HG03064 (cell line): ENCODE measurements around the gene C1GALT1.
"Not testable (repeated sequence)": the region's sequence is repeated elsewhere in the genome, so short reads cannot be mapped to it uniquely, and the experiment has no call there.

ENCODE experiments used
- ATAC-seq: cut with Tn5 transposase; IDR thresholded peaks from one replicate; pipeline ENCODE4 v1.9.1; 2021; ENCODE audit warnings: low read depth; ENCODE audit not compliant: unreplicated experiment

Gene C1GALT1

DNA sequence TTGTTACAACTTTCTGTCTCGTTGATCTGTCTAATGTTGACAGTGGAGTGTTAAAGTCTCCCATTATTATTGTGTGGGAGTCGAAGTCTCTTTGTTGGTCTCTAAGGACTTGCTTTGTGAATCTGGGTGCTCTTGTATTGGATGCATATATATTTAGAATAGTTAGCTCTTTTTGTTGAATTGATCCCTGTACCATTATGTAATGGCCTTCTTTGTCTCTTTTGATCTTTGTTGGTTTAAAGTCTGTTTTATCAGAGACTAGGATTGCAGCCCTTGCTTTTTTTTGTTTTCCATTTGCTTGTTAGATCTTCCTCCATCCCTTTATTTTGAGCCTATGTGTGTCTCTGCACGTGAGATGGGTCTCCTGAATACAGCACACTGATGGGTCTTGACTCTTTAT is 17.2 kb downstream of the C1GALT1 start:
- not testable (repeated sequence) for ATAC-seq

DNA sequence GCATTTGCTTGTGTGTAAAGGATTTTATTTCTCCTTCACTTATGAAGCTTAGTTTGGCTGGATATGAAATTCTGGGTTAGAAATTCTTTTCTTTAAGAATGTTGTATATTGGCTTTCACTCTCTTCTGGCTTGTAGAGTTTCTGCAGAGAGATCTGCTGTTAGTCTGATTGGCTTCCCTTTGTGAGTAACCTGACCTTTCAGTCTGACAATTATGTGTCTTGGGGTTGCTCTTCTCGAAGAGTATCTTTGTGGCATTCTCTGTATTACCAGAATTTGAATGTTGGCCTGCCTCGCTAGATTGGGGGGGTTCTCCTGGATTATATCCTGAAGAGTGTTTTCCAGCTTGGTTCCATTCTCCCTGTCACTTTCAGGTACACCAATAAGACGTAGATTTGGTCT is 17.9 kb downstream of the C1GALT1 start:
- ATAC-seq = not testable (repeated sequence)

DNA sequence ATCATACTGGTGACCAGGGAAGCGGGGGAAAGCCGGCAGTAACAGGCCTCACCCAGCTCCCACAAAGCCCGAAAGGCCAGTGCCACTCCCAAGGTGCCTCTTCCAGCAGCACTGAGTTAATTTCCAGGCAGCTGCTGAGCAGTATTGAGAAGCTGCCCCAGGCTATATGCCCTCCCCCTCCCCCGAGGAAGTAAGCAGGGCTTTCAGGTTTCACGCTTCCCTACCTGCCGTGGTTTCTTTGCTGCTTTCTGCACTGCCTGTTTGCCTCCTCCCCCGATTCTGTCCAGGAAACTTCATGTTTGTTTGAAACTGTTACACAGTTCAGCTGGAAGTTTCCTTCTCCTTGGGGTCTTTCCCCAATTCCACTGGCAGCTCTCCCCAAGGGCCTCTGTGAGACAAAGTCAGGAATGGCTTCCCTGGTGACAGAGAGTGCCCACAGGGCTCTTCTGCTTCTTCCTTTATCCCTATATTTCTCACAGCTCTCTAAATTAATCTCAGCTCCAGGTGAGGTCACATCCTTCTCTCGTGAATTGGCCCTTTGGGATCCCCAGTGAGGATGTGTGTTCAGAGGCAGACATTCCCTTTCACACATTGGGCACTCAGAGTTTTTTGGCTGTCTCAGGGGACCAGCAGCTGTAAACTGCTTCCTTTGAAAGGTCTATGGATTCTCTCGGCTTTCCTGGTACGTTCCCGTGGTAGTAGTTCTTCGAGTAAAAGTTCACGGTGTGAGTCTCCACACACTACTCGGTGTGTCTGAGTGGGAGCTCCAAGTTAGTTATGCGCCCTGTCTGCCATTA is 19.4 kb downstream of the C1GALT1 start:
- peak; percentile 97 for ATAC-seq

DNA sequence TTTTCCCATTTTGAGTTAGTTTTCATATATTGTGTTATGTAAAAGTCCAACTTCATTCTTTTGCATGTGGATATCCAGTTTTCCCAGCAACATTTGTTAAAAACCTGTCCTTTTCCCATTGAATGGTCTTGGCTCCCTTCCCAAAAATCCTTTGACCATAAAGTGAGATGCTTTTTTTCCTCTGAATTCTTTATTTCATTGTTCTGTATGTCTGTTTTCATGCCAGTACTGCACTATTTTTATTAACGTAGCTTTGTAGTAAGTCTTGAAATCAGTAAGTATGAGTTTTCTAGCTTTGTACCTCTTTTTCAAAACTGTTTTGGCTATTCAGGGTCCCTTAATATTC is 20.0 kb downstream of the C1GALT1 start:
- no peak for ATAC-seq

DNA sequence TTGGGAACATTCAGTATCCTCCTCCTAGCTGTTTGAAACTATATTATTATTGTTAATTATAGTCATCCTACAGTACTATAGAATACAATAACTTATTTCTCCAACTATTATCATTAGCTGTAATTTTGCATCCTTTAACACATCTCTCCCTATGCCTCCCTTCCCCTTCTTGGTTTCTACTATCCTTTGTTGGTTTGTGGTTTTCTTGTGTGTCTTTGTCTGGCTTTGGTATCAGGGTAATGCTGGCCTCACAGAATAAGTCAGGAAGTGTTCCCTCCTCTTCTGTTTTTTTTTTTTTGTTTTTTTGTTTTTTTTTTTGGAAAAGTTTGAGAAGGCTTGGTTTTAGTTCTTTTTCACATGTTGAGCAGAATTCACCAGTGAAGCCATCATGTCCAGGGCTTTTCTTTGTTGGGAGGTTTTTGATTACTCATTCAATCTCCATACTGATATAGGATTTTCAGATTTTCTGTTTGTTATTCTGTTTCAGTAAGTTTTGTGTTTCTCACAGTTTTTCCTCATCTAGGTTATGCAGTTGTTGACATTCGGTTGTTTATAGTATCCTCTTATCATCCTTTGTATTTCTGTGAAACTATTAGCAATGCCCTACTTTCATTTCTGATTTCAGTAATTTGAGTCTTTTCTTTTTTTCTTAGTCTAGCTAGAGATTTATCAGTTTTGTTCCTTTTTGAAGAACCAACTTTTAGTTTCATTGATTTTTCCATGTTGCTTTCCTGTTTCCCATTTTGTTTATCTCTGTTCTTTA is 21.6 kb downstream of the C1GALT1 start:
- no peak for ATAC-seq

DNA sequence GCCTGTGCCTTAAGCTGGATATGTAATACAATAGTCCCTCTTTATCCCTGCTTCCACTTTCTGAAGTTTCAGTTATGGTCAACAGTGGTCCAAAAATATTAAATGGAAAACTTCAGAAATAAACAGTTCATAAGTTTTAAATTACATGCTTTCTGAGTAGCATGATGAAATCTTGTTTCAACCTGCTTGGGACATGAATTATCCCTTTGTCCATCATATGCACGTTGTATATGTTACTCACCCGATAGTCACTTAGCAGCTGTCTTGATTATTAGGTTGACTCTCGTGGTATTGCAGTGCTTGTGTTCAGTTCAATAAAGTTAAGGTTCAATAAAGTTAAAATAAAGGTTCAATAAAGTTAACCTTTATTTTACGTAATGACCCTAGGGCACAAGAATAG is 25.5 kb downstream of the C1GALT1 start:
- no peak for ATAC-seq

DNA sequence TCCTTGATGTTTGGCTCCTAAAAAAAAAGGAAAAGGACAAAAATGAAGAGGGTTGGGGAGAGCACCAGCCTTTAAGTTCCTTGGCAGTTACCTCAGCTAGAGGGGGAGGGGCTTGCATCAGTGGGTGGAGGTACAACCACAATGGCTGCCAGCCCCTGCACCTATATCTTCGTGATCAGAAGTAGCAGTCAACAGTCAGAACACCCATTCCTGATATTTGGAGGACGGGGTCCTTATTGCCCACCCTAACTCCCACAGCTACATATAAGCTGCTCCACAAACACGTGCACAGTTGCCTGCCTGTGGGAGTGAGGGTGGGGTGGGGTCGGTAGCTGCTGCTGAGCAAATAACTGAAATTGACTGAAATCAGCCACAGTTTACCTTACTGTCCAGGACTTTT is 26.2 kb downstream of the C1GALT1 start:
- no peak for ATAC-seq

DNA sequence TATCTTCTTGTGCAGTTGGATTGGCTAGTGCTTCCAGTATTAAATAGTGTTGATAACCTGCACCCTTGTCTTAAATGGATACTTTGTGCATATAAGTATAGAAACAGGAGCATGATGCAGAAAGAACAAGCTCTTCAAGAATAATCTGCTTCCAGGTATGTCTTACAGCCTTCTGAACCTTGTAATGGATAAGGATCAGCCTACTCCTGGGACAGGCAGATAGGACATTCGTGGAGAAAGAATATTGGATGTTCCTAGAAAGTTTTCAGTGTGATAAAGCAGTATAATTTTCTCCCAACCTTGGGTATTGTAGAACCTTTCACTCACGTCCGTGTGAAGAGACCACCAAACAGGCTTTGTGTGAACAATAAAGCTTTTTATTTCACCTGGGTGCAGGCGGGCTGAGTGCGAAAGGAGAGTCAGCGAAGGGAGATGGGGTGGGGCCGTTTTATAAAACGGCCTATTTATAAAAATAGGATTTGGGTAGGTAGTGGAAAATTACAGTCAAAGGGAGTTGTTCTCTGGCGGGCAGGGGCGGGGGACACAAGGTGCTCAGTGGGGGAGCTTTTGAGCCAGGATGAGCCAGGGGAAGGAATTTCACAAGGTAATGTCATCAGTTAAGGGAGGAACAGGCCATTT is 27.2 kb downstream of the C1GALT1 start:
- ATAC-seq = no peak

DNA sequence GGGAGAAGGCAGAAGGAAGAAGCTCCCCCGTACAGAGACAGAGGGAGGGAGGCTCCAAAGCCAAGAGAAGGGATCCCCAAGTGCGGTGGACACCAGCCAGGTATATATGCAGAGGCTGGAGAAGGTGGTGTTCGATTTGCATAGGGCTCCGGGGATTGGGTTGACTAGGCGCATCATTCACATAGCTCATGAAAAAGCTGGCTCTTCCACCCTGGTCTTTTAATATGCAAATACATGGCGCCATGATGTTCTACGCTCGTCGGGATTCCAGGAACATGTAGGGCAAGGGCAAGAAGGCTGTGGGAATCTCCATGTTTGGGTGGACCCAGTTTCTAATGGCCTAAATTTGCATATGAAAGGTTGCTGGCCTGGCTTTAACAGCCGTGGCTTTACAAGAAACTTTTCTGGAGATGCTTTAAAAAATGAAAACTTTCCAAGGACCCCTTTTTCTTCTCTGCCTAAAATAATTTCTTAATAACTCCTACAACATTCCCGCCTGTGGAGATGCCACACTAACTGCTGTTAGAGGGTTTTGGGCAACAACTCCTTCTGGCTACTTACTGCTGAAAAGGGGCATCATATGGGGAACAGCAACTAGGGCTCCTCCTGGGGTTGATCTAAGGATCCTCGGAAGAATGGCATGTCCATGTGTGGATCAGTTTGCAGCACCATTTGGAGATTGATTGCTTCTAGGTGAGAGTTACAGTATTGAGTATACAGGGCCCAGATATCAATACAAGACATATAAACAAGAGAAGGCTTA is 28.3 kb downstream of the C1GALT1 start:
- no peak for ATAC-seq

DNA sequence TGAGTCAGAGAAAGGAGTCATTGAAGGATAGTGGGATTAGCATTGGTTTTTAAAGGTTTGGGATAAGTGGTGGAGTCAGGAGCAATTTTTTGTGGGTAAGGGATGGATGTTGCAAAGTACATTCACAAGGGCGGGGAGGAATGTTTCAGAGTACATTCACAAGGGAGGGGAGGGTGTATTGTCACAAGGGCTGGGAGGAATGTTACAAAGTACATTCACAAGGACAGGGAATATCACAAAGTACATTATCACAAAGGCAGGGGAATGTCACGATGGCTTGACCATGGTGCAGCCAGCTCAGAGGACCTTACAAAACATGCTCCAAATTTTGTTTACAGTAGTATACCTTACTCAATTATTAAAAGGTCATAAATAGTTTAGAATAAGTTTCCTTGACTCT is 30.3 kb downstream of the C1GALT1 start:
- ATAC-seq = no peak

DNA sequence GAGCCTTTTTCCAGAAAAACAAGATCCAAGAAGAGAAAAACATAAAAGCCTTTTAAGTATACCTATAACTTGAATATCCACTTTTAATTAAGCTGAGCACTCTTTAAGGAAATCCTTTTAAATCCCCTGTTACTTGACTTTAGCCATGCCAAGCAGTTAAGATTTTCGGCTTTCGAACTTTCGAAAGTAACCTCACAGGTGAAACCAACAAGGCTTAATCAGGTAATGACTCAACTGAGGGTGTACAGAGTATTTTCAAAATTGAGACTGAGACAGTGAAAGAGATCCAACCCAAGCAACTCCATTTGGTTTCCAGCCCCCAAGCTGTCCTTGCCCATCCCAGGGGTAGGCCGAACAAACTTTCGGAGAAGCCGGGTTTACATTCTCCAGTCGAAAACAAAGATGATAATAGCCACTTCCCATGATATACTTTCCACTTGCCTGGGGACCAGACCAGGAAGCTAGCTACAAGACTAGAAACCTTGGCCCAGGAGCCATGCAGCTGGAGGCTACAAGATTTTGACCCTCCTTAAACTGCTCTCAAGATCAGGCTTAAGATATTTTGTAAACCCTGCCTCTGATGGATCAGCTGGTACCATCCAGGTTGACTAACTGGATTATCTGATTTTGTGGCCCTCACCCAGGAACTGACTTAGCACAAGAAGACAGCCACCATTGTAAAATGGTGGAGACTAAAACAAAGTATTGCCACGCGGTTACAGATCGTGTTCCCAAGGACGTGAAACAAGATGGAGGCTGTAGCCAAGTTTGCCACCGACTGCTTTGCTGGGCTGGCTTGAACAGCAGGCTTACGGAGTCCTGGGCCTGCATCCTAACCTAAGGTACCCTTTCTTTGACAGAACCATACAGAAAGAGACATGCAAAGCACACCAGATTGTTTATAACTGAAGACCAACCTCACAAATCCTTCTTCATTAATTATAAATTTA is 32.3 kb downstream of the C1GALT1 start:
- no peak for ATAC-seq

DNA sequence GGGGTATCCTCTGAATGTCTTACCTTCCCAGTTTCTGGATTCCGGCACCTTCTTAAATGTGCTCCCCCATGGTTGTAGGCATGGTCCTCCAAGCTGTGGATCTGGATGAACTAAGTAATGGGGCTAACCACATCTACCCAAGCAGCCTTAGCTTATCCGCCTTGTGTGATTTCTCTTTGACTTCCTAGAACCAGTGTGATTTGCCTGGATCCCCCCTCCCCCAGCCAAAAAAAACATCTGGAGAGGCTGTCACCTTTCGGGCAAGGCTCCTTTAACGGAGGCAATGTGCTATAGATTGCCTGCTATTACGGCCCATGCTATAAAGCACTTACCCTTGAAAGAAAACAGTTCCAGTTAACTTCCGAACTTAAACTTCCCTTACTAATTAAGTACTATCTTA is 33.9 kb downstream of the C1GALT1 start:
- ATAC-seq = no peak

DNA sequence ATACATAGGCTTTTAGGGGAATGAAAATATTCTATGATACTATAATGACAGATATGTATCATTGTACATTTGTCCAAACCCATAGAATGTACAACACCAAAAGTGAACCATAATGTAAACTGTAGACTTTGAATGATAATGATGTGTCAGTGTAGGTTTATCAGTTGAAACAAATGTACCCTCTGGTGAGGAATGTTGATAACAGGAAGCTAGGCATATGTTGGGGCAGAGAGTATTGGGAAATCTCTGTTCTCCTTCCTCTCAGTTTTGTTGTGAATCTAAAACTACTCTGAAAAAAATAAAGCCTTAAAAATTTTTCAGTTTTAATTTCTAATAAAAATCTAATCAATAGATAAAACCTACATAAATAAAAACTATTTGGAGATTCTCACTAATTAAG is 36.9 kb downstream of the C1GALT1 start:
- no peak for ATAC-seq

DNA sequence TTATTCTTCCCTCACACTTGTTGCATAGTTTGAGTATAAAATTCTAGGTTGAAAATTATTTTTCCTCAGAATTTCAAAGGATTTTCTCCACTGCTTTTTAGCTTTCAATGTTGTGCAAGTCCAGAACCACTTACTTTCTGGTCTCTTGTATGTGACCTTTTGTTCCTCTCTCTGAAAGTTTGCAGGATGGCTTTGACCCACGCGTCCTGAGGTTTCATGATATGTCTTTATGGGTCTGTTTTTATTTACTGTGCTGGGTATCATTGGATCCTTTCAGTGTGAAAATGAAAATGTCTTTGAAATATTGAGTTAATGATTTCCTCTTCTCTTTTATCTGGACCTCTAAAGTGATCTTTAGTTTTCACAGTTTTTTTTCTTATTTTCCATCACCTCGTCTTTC is 38.5 kb downstream of the C1GALT1 start:
- ATAC-seq = no peak

DNA sequence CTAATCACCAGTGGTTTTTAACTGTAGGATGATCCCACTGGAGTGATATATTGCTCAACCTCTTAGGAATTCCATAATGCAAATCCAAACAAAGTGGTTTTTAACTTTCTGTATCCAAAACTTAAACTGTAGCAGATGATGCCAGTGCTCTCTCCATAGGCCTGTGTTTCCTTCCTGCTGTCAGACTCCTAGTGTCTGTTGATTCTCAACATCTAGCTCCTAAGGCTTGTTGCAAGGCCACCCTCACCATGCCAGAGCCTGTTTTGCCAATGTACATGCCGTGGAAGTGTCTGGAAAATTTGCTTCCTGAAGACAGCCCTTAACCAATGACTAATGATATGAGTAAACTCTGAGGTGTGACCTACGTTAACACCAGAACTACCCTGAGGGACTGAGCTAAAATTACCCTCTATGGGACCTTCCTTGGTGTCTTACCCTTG is 39.3 kb downstream of the C1GALT1 start:
- no peak for ATAC-seq

DNA sequence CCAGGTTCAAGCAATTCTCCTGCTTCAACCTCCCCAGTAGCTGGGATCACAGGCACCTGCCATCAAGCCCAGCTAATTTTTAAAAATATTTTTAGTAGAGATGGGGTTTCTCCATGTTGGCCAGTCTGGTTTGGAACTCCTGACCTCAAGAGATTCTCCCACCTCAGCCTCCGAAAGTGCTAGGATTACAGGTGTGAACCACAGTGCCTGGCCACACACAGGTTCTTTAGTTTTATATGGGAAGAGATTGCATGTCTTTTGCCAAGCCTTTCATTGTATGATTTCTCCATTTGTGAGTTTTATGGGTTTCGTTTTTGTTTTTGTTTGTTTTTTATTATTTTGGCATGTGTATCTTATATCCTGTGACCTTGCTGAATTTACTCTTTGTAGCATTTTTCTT is 40.9 kb downstream of the C1GALT1 start:
- ATAC-seq = no peak

DNA sequence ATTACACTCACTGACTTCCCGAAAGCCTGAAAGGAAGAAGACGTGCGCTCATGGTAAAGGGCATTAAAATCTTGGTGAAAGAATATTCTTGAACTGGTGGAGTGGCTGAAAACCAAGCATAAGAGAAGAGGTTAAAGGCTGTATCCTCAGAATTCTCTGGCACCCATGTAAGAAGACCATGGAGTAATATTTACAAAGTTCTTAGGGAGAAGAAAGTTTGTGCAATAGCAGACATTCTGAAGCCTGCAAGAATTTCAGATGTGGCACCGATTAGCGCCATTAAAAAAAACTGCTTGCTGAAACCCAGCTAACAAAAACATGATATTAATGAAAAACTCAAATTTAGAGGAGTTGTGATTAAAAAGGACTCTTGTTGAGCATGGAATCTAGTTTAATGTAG is 44.1 kb downstream of the C1GALT1 start:
- ATAC-seq = no peak

DNA sequence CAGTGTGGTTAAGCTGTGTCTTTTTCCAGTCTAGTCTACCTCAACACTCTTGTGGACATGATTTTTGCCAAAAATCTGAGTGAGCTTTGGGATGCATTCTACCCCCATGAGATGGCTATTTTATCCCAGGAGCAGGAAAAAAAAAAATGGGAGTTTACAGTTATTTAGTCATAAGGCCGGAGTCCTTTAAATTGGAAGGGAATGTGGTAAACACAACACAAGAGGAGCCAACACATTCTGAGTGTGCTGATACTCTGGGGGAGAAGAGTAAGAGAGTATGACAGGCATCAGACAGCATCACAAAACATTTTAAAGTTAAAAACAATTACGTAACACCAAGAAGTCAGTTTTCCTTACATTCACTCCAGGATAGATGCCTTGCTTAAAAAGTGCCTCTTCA is 46.1 kb downstream of the C1GALT1 start:
- ATAC-seq = no peak

DNA sequence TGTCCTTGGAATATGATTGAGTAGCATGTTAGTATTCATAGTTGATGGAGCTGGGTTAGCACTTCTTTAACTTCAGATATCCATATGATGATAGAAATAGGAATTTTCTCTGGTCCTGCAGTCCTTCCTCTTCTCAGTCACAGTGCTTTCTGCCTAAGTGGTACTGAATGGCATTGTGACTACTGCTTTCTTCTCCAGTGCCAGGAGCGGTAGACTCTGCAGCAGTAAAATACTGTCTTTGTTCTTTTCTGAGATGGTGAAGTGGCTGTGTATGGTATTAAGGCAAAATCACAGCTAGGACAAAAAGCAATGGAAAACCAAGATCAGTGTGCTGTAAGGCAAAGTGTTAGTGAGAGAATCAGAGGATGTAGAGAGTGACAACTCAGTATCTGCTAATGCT is 46.6 kb downstream of the C1GALT1 start:
- no peak for ATAC-seq

DNA sequence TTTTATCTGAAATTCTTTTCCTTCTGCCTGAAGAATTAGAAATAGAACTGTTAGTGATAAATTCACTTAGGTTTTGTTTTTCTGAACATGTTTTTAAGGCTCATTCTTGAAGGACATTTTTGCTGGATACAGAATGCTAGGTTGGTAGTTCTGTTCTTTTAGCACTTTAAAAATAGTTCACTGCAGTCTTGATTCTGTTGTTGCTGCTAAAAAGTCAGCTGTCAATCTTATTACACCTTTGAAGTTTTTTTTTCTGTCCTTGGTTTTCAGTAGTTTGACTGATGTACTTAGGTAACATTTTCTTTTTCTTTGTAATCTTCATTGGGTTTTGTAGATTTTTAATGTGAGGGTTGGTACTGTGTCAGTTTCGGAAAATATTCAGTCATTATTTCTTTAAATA is 48.7 kb downstream of the C1GALT1 start:
- no peak for ATAC-seq
